ENCODE data around the gene LYL1. TPM values are rescaled to one million over a fixed set of nuclear protein-coding genes. Genes with fewer than 3 reads are reported as not detected.

Gene LYL1
- total RNA-seq, 1 donor from 2014 or later = 4.0 TPM

GRCh38 chr19:13115936-13116281 lies 13.3 kb upstream of the LYL1 start:
- peak overlapping the region; percentile 98 for H3K4me3 ChIP-seq (ENCODE audit: low read depth, low read length)
- TF ChIP-seq, protein P1, sequence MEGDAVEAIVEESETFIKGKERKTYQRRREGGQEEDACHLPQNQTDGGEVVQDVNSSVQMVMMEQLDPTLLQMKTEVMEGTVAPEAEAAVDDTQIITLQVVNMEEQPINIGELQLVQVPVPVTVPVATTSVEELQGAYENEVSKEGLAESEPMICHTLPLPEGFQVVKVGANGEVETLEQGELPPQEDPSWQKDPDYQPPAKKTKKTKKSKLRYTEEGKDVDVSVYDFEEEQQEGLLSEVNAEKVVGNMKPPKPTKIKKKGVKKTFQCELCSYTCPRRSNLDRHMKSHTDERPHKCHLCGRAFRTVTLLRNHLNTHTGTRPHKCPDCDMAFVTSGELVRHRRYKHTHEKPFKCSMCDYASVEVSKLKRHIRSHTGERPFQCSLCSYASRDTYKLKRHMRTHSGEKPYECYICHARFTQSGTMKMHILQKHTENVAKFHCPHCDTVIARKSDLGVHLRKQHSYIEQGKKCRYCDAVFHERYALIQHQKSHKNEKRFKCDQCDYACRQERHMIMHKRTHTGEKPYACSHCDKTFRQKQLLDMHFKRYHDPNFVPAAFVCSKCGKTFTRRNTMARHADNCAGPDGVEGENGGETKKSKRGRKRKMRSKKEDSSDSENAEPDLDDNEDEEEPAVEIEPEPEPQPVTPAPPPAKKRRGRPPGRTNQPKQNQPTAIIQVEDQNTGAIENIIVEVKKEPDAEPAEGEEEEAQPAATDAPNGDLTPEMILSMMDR (conservative IDR thresholded peaks at IDR 0.05; ENCODE audit: low read depth, low read length) = no peak
- DNase-seq (ENCODE audit: low read depth) = no peak

GRCh38 chr19:13112555-13112954 lies 9.9 kb upstream of the LYL1 start:
- no peak overlapping the region for H3K4me3 ChIP-seq (ENCODE audit: low read depth, low read length)
- TF ChIP-seq, protein P1 (conservative IDR thresholded peaks at IDR 0.05; ENCODE audit: low read depth, low read length) = no peak
- no peak for DNase-seq (ENCODE audit: low read depth)

- H3K4me3 ChIP-seq (ENCODE audit: low read depth, low read length) = no peak overlapping the region
- no peak for DNase-seq (ENCODE audit: low read depth)
- TF ChIP-seq, protein P1 (conservative IDR thresholded peaks at IDR 0.05; ENCODE audit: low read depth, low read length) = no peak
Observed at GRCh38 chr19:13110099-13110610, 7.5 kb upstream of the LYL1 start.

DNA sequence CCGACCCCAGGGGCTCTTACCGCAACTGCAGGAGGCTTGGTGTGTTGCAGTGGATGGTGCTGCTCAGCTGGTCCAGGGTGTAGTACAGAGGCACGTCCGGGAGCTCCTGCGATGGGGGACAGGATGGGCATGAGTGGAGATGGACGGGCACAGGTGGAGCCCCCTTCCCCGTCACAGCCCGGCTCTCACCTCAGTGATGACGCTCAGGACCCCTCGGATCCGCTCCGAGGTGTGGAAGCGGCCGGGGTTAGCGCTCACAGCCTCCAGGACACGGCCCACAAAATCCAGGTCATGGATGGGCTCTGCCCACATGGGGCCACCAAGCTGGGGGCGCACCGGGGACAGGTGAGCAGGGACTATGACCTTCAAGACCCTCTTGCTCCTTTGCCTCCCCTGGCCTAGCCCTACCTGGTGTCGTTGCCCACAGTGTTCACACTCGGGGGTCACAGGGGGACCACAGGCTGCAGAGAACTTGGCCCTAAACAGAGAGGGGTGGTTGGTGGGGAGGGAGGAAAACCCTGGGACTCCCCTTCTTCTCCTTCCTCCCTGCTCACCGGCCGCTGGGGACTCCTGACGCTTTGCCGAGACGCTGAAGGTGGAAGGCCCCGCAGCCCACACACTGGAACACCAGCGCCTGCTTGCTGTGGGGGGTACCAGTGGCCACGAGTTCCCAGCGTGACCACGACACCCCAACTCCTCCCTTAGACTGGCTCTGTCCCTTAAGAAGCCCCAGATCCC lies 6.9 kb upstream of the LYL1 start:
- TF ChIP-seq, protein P1 (conservative IDR thresholded peaks at IDR 0.05; ENCODE audit: low read depth, low read length) = no peak
- no peak overlapping the region for H3K4me3 ChIP-seq (ENCODE audit: low read depth, low read length)
- no peak for DNase-seq (ENCODE audit: low read depth)

DNA sequence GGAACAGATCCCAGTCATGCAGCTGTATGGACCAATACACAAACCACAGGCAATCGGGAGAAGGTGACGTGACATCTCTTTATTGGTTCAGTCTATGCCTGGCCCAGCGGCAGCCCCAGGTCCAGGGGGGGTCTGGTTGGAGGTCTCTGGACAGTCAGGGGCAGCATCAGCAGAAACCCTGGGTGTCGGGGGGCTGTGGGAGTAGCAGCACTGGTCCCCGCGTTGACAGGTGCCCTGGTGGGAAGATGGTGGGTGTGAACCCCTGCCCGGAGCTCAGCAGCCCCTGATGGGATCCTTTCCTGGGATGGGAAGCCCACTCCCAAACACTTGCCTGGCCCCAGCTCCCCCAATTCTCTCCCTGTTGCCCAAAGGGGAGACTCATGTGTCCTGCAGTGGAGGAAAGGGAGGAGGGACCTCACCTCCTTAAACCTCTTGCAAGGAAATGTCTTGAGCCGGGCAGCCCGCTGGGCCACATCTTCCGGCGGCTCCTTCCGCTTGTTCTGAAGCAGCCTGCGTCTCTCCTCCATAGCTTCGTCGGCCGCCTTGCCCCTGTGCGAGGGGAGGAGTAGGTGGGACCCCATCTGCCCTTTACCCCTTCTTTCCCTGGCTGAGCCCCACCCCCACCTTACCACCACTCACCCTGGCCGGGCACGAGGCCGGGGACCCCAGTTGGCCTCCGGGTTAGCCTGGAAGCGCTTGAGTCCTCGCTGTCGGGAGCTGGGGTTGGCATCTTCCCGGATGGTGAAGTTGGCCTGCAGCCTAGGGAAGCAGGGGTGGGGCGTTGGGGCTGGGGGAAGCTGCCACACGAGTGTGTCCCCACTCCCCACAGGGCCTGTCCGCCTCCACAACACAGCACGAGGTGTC lies 2.4 kb upstream of the LYL1 start:
- H3K4me3 ChIP-seq (ENCODE audit: low read depth, low read length) = no peak overlapping the region
- DNase-seq (ENCODE audit: low read depth) = no peak
- TF ChIP-seq, protein P1 (conservative IDR thresholded peaks at IDR 0.05; ENCODE audit: low read depth, low read length) = no peak

DNA sequence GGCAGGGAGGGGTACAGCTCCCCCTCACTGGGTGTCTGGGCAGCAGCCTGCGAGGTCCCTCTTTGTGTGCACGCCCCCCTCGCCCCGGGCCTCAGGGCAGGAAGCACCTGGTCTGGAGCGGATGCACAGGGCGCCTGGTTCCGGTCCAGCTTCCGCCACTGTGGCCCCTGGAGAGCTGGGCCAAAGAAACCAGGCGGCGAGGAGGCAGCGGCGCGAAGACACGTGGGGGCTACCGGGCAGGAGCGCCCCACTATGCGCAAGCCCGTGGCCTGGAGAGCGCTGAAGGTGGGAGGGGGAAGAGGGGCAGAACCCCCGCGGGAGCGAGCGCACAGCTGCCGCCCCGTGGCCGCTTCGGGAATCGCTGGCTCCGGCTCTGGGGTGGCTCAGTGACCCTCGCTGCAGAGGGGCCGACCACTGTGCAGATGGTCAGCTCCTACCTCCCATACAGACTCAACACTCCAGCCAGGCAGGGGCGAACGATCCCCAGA lies 1.7 kb upstream of the LYL1 start:
- TF ChIP-seq, protein P1 (conservative IDR thresholded peaks at IDR 0.05; ENCODE audit: low read depth, low read length) = peak; percentile 47
- DNase-seq (ENCODE audit: low read depth) = no peak
- no peak overlapping the region for H3K4me3 ChIP-seq (ENCODE audit: low read depth, low read length)
